AG04450 (cell line): ENCODE results near the gene RELN. TPM values are rescaled to one million over a fixed set of nuclear protein-coding genes. Genes with fewer than 3 reads are reported as not detected.

ENCODE experiments used
- CTCF ChIA-PET: fragments of 300-600, 350-600 bp; formaldehyde crosslinking; extraction: SDS; loops from one replicate; lab custom pipeline; 2022; ENCODE audit warnings: antibody characterized with exemption, inconsistent platforms; lab: Charles Lee
- POLR2A ChIA-PET: fragments of 350-600 bp; formaldehyde crosslinking; extraction: SDS; loops from one replicate; lab custom pipeline; 2021; ENCODE audit warnings: antibody characterized with exemption, inconsistent platforms; lab: Yijun Ruan, JAX
- DNase-seq: peaks from one replicate; pipeline ENCODE4 v3.0.0-alpha.2; 2011; ENCODE audit warnings: low read depth, low spot score
- H3K27ac ChIP-seq: one replicate; pipeline ENCODE4 v1.5.1; 2012; ENCODE audit warnings: low read depth, low read length, control low read depth
- H3K27me3 ChIP-seq: one replicate; pipeline ENCODE4 v1.6.0; 2012; ENCODE audit warnings: low read length; ENCODE audit not compliant: control insufficient read depth, insufficient read depth
- H3K4me3 ChIP-seq: 2 replicates; pipeline ENCODE4 v1.5.1; 2011; ENCODE audit warnings: mild to moderate bottlenecking, low read depth, low read length, control low read depth
- H3K9me3 ChIP-seq: 2 replicates; pipeline ENCODE4 v1.5.1; 2012; ENCODE audit warnings: low read length; ENCODE audit not compliant: control insufficient read depth, insufficient read depth
- polyA plus RNA-seq: library from polyadenylated mRNA; depleted of rRNA; stranded (reverse); fragments of >200 nt; gene quantifications from 2 replicates; pipeline ENCODE4 v1.2.3, GENCODE V29; 2011
- TF ChIP-seq, protein P1 (sequence below): IDR thresholded peaks from 2 replicates; pipeline ENCODE4 v1.5.1; 2011; ENCODE audit warnings: low read depth, low read length, control low read depth, inconsistent platforms

The RELN gene
- polyA plus RNA-seq, 1 experiment, result 7.6 TPM

- ChIA-PET CTCF (no interaction called here), POLR2A (no interaction called here)
- H3K9me3 ChIP-seq, result no peaks in the 10 kb centered on the region
- H3K4me3 ChIP-seq, result no peak overlapping the region
- no peaks in the 10 kb centered on the region for H3K27me3 ChIP-seq
- no peak overlapping the region for H3K27ac ChIP-seq
- TF ChIP-seq, protein P1, sequence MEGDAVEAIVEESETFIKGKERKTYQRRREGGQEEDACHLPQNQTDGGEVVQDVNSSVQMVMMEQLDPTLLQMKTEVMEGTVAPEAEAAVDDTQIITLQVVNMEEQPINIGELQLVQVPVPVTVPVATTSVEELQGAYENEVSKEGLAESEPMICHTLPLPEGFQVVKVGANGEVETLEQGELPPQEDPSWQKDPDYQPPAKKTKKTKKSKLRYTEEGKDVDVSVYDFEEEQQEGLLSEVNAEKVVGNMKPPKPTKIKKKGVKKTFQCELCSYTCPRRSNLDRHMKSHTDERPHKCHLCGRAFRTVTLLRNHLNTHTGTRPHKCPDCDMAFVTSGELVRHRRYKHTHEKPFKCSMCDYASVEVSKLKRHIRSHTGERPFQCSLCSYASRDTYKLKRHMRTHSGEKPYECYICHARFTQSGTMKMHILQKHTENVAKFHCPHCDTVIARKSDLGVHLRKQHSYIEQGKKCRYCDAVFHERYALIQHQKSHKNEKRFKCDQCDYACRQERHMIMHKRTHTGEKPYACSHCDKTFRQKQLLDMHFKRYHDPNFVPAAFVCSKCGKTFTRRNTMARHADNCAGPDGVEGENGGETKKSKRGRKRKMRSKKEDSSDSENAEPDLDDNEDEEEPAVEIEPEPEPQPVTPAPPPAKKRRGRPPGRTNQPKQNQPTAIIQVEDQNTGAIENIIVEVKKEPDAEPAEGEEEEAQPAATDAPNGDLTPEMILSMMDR, result no peak
- DNase-seq, result no peak
Measured at GRCh38 chr7:103605640-103606039, 383.8 kb downstream of the RELN start.

GRCh38 chr7:103598326-103598905 lies 391.0 kb downstream of the RELN start:
- Histone ChIP-seq H3K27me3 (no peaks in the 10 kb centered on the region), H3K9me3 (no peaks in the 10 kb centered on the region), H3K4me3 (no peak overlapping the region), H3K27ac (no peak overlapping the region)
- TF ChIP-seq, protein P1, result no peak
- POLR2A ChIA-PET, result no interaction called here
- CTCF ChIA-PET, result no interaction called here
- DNase-seq, result no peak

GRCh38 chr7:103597606-103598005 lies 391.9 kb downstream of the RELN start:
- POLR2A ChIA-PET, result no interaction called here
- TF ChIP-seq, protein P1, result no peak
- DNase-seq, result no peak
- Histone ChIP-seq H3K27ac (no peak overlapping the region), H3K4me3 (no peak overlapping the region), H3K27me3 (no peaks in the 10 kb centered on the region), H3K9me3 (no peaks in the 10 kb centered on the region)
- CTCF ChIA-PET, result no interaction called here

DNA sequence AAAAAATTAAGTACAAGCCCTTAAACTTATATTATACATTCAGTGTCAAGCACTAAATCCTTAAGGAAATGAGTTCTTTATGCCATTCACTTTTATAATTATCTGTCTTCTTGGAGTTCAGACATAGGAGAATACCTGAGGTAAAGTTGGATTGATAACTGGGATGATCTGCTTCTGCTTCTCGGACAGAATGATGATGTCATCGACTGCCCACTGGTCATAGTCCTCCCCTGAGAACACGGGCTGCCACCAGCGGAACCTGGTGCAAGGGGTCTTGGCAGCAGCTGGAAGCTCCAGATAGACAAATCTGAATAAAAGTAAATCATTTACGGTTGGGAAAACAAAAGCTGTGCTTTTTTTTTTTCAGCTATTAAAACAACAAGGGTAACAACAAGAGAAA lies 395.3 kb downstream of the RELN start:
- no peak for DNase-seq
- Histone ChIP-seq H3K4me3 (no peak overlapping the region), H3K27ac (no peak overlapping the region), H3K27me3 (no peaks in the 10 kb centered on the region), H3K9me3 (no peaks in the 10 kb centered on the region)
- TF ChIP-seq, protein P1, result no peak
- CTCF ChIA-PET, result interaction anchor here (2.0 kb wide), 1 partner anchor 20 kb away, joined by 11 read pairs; no protein-coding TSS in a partner anchor
- POLR2A ChIA-PET, result no interaction called here

DNA sequence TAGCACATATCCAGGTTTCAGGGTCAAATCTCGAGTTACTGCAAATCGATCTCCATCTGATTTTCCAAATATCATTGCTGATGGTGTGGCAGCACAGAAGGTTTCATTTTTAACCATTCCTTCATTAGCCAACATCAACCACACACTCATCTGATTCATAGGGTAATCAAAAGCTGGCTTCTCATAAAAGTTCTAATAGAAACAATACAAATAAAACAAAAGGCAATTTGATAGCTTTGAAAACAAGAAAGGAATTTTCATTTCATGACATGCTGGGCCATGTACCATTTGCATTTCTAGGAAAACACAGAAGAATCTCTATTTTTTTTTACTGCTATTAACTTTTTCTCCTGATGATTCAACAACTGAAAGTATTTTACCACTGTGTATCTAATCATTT lies 395.8 kb downstream of the RELN start:
- Histone ChIP-seq H3K27me3 (no peaks in the 10 kb centered on the region), H3K27ac (no peak overlapping the region), H3K9me3 (no peaks in the 10 kb centered on the region), H3K4me3 (no peak overlapping the region)
- ChIA-PET CTCF (interaction anchor here (2.0 kb wide), 1 partner anchor 20 kb away, joined by 11 read pairs; no protein-coding TSS in a partner anchor), POLR2A (no interaction called here)
- no peak for DNase-seq
- TF ChIP-seq, protein P1, result no peak
